ENCODE results near the gene KANK4. TPM values are rescaled to one million over a fixed set of nuclear protein-coding genes. Genes with fewer than 3 reads are reported as not detected.
A peak's percentile ranks its signal among the peaks of the same experiment; 100 is the strongest.

Gene KANK4
- 1.2 TPM for total RNA-seq

- FAIRE-seq (no peak), DNase-seq (ENCODE audit: low spot score in 2 of 2) (peak in 1 of 2 donors; percentile 46)
Observed at GRCh38 chr1:62318756-62319544, at the start of gene KANK4. Gene KANK4, minus strand, starts transcription at chr1:62319434. Its CDS starts 37,870 bp downstream, at chr1:62281564.

GRCh38 chr1:62368989-62369388 lies 49.8 kb upstream of the KANK4 start:
- FAIRE-seq (no peak), DNase-seq (ENCODE audit: low spot score in 2 of 2) (no peak)

- no peak for DNase-seq (ENCODE audit: low spot score in 2 of 2)
- FAIRE-seq, result no peak
Observed at GRCh38 chr1:62367005-62367557, 47.8 kb upstream of the KANK4 start.

GRCh38 chr1:62364721-62365120 lies 45.5 kb upstream of the KANK4 start:
- DNase-seq (ENCODE audit: low spot score in 2 of 2) (no peak), FAIRE-seq (no peak)

GRCh38 chr1:62362926-62363325 lies 43.7 kb upstream of the KANK4 start:
- FAIRE-seq (no peak), DNase-seq (ENCODE audit: low spot score in 2 of 2) (no peak)

GRCh38 chr1:62362061-62362917 lies 43.1 kb upstream of the KANK4 start:
- no peak for FAIRE-seq
- DNase-seq (ENCODE audit: low spot score in 2 of 2), result no peak

- DNase-seq (ENCODE audit: low spot score in 2 of 2) (no peak), FAIRE-seq (no peak)
Observed at GRCh38 chr1:62361431-62361830, 42.2 kb upstream of the KANK4 start.

GRCh38 chr1:62358665-62359373 lies 39.6 kb upstream of the KANK4 start:
- no peak for FAIRE-seq
- no peak for DNase-seq (ENCODE audit: low spot score in 2 of 2)

- no peak for DNase-seq (ENCODE audit: low spot score in 2 of 2)
- no peak for FAIRE-seq
Observed at GRCh38 chr1:62357916-62358315, 38.7 kb upstream of the KANK4 start.

GRCh38 chr1:62356257-62356835 lies 37.1 kb upstream of the KANK4 start:
- no peak for DNase-seq (ENCODE audit: low spot score in 2 of 2)
- FAIRE-seq, result no peak

- no peak for FAIRE-seq
- DNase-seq (ENCODE audit: low spot score in 2 of 2), result no peak
Observed at GRCh38 chr1:62355095-62355494, 35.9 kb upstream of the KANK4 start.

GRCh38 chr1:62353853-62354252 lies 34.6 kb upstream of the KANK4 start:
- no peak for DNase-seq (ENCODE audit: low spot score in 2 of 2)
- FAIRE-seq, result no peak

- FAIRE-seq (no peak), DNase-seq (ENCODE audit: low spot score in 2 of 2) (no peak)
Observed at GRCh38 chr1:62352387-62352786, 33.2 kb upstream of the KANK4 start.

- FAIRE-seq (no peak), DNase-seq (ENCODE audit: low spot score in 2 of 2) (no peak)
Observed at GRCh38 chr1:62349470-62350233, 30.4 kb upstream of the KANK4 start.

GRCh38 chr1:62346886-62347285 lies 27.7 kb upstream of the KANK4 start:
- FAIRE-seq (no peak), DNase-seq (ENCODE audit: low spot score in 2 of 2) (no peak)

- FAIRE-seq (no peak), DNase-seq (ENCODE audit: low spot score in 2 of 2) (no peak)
Observed at GRCh38 chr1:62343911-62344310, 24.7 kb upstream of the KANK4 start.

- FAIRE-seq (no peak), DNase-seq (ENCODE audit: low spot score in 2 of 2) (no peak)
Observed at GRCh38 chr1:62342270-62342669, 23.0 kb upstream of the KANK4 start.

- DNase-seq (ENCODE audit: low spot score in 2 of 2), result no peak
- FAIRE-seq, result no peak
Observed at GRCh38 chr1:62341615-62342014, 22.4 kb upstream of the KANK4 start.

GRCh38 chr1:62341089-62341488 lies 21.9 kb upstream of the KANK4 start:
- FAIRE-seq (no peak), DNase-seq (ENCODE audit: low spot score in 2 of 2) (no peak)

All from frontal cortex (tissue), 4 donors.